Endodermal cell (in vitro differentiated cells): ENCODE data around the gene RMDN3. TPM values are rescaled to one million over a fixed set of nuclear protein-coding genes. Genes with fewer than 3 reads are reported as not detected.

Source experiments
- DNase-seq: peaks from one replicate; pipeline ENCODE4 v3.0.0-alpha.2; 2017
- H3K27ac ChIP-seq: 2 replicates; pipeline ENCODE4 v1.5.1; 2013; ENCODE audit warnings: mild to moderate bottlenecking, low read depth, low read length, moderate library complexity
- H3K27me3 ChIP-seq: 2 replicates; pipeline ENCODE4 v1.6.1; 2013; ENCODE audit warnings: mild to moderate bottlenecking, low read length, moderate library complexity; ENCODE audit not compliant: insufficient read depth, control insufficient read depth, poor library complexity, severe bottlenecking
- H3K36me3 ChIP-seq: 2 replicates; pipeline ENCODE4 v1.7.0; 2013; ENCODE audit warnings: mild to moderate bottlenecking, low read length, moderate library complexity; ENCODE audit not compliant: control insufficient read depth, insufficient read depth
- H3K4me1 ChIP-seq: one replicate; pipeline ENCODE4 v1.7.0; 2013; ENCODE audit warnings: low read length; ENCODE audit not compliant: control insufficient read depth, insufficient read depth
- H3K4me3 ChIP-seq: 2 replicates; pipeline ENCODE4 v1.5.1; 2013; ENCODE audit warnings: mild to moderate bottlenecking, low read length, moderate library complexity
- H3K9ac ChIP-seq: 2 replicates; pipeline ENCODE4 v1.6.1; 2013; ENCODE audit warnings: mild to moderate bottlenecking, low read length, moderate library complexity; ENCODE audit not compliant: poor library complexity, severe bottlenecking; ENCODE audit errors: extremely low read depth
- H3K9me3 ChIP-seq: 2 replicates; pipeline ENCODE4 v1.6.1; 2013; ENCODE audit warnings: mild to moderate bottlenecking, low read length, moderate library complexity; ENCODE audit not compliant: control insufficient read depth
- H3K27ac Mint-ChIP-seq: 2 replicates; pipeline ENCODE4 v1.8.0; 2020; ENCODE audit warnings: mixed read lengths
- H3K27me3 Mint-ChIP-seq: 2 replicates; pipeline ENCODE4 v1.8.0; 2021; ENCODE audit warnings: mild to moderate bottlenecking, mixed read lengths; ENCODE audit not compliant: insufficient read depth
- H3K36me3 Mint-ChIP-seq: 2 replicates; pipeline ENCODE4 v1.8.0; 2020; ENCODE audit warnings: low read depth, mixed read lengths
- H3K4me1 Mint-ChIP-seq: 2 replicates; pipeline ENCODE4 v1.8.0; 2020; ENCODE audit warnings: mixed read lengths
- H3K4me3 Mint-ChIP-seq: 2 replicates; pipeline ENCODE4 v1.8.0; 2020; ENCODE audit warnings: mild to moderate bottlenecking, moderate library complexity, mixed read lengths
- H3K9me3 Mint-ChIP-seq: 2 replicates; pipeline ENCODE4 v1.8.0; 2020; ENCODE audit warnings: mild to moderate bottlenecking, mixed read lengths
- WGBS, 2 experiments: methylation state at CpG; one replicate each; pipeline versions ENCODE4 v1.1.5 to v1.1.7; 2013; ENCODE audit warnings: missing lambda C conversion rate in 2 of 2, mixed read lengths in 1 of 2; ENCODE audit not compliant: insufficient coverage in 1 of 2, insufficient read length in 1 of 2; 5-methylcytosine and 5-hydroxymethylcytosine counted together
- total RNA-seq, 2 donors: library from RNA; stranded (reverse); fragmentation: NEBNext Ultra II Directional in 1 of 2; extraction: Animal tissue kit (Norgen Biotek cat#: 25700) in 1 of 2; gene quantifications; 2 replicates in 1 of 2; 3 replicates in 1 of 2; pipeline ENCODE4 v1.2.1, GENCODE V29; 2021
- TF ChIP-seq, protein P1 (sequence below): fragments of 200-600 bp; sonication (generic); conservative IDR thresholded peaks from 2 replicates; pipeline ENCODE4 v1.5.0; 2021; ENCODE audit warnings: antibody characterized with exemption, mild to moderate bottlenecking

The RMDN3 gene
- total RNA-seq, 2 donors from 2014 or later: 15.7 to 23.5 TPM

GRCh38 chr15:40782609-40783227 is 27.7 kb upstream of the RMDN3 start:
- Histone ChIP-seq H3K9ac (no peak overlapping the region), H3K27me3 (no peaks in the 10 kb centered on the region), H3K9me3 (no peaks in the 10 kb centered on the region), H3K36me3 (peaks cover 13% of the 10 kb centered on the region), H3K27ac (no peak overlapping the region), H3K4me1 (peaks cover 10% of the 10 kb centered on the region), H3K4me3 (no peak overlapping the region)
- Mint-ChIP-seq H3K4me1 (peaks cover 26% of the 10 kb centered on the region), H3K4me3 (no peak overlapping the region), H3K9me3 (no peaks in the 10 kb centered on the region), H3K36me3 (peaks cover 11% of the 10 kb centered on the region), H3K27ac (no peak overlapping the region), H3K27me3 (no peaks in the 10 kb centered on the region)
- WGBS, 2 experiments: 87 to 90% methylated on average over 6 to 8 of the region's 8 CpGs
- peak; percentile 89 for DNase-seq
- TF ChIP-seq, protein P1, sequence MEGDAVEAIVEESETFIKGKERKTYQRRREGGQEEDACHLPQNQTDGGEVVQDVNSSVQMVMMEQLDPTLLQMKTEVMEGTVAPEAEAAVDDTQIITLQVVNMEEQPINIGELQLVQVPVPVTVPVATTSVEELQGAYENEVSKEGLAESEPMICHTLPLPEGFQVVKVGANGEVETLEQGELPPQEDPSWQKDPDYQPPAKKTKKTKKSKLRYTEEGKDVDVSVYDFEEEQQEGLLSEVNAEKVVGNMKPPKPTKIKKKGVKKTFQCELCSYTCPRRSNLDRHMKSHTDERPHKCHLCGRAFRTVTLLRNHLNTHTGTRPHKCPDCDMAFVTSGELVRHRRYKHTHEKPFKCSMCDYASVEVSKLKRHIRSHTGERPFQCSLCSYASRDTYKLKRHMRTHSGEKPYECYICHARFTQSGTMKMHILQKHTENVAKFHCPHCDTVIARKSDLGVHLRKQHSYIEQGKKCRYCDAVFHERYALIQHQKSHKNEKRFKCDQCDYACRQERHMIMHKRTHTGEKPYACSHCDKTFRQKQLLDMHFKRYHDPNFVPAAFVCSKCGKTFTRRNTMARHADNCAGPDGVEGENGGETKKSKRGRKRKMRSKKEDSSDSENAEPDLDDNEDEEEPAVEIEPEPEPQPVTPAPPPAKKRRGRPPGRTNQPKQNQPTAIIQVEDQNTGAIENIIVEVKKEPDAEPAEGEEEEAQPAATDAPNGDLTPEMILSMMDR: peak; percentile 82

GRCh38 chr15:40776537-40777141 is 21.6 kb upstream of the RMDN3 start:
- Mint-ChIP-seq H3K4me1 (no peaks in the 10 kb centered on the region), H3K27me3 (no peaks in the 10 kb centered on the region), H3K27ac (no peak overlapping the region), H3K4me3 (no peak overlapping the region), H3K9me3 (no peaks in the 10 kb centered on the region), H3K36me3 (peaks cover 41% of the 10 kb centered on the region)
- TF ChIP-seq, protein P1: no peak
- peaks cover 27% of the 10 kb centered on the region for H3K36me3 ChIP-seq
- no peaks in the 10 kb centered on the region for H3K4me1 ChIP-seq
- H3K27ac ChIP-seq: no peak overlapping the region
- no peaks in the 10 kb centered on the region for H3K9me3 ChIP-seq
- DNase-seq: no peak
- H3K4me3 ChIP-seq: no peak overlapping the region
- no peak overlapping the region for H3K9ac ChIP-seq
- WGBS, 2 experiments: 88 to 91% methylated on average over 9 to 11 of the region's 11 CpGs
- H3K27me3 ChIP-seq: no peaks in the 10 kb centered on the region

DNA sequence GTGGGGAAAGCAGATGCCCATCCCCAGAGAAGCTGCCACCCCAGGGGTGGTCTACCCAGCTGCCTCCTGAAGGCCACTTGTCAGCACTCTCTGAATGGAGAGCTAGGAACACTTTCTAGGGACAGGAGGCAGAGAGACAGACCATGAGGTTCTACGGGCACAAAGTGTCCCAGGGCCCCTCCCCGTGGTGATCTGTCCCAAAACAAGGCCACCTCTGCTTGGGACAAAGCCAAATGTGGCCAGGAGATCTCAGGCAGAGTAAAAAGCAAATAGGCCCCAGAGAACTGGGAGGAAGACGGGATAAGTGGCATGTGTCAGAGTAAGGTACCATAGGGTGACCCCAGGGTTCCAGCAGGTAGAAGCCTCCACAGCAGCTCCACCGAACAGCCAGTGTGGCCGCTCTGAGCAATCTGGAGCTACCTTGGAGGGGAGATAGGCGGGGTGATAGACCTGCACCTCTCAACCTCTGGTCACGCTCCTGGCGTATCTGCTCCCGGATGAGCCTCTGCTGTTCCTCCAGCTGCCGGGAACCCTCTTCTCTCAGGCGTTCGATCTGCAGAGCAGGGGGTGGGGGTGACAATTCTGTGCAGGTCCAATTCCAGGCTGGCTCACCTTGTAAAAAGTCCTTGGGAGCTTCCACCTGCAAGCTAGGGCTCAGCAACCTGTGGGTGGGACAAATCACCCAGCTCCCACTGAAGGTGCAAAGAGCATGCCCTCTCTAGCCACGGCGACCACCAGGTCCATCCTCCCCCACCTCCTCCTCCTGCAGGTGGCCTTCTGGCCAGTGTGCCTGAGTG is 20.9 kb upstream of the RMDN3 start:
- Histone ChIP-seq H3K27me3 (no peaks in the 10 kb centered on the region), H3K27ac (no peak overlapping the region), H3K9me3 (no peaks in the 10 kb centered on the region), H3K4me1 (no peaks in the 10 kb centered on the region), H3K4me3 (no peak overlapping the region), H3K9ac (no peak overlapping the region), H3K36me3 (peaks cover 27% of the 10 kb centered on the region)
- Mint-ChIP-seq H3K27me3 (no peaks in the 10 kb centered on the region), H3K9me3 (no peaks in the 10 kb centered on the region), H3K36me3 (peaks cover 41% of the 10 kb centered on the region), H3K4me3 (no peak overlapping the region), H3K27ac (no peak overlapping the region), H3K4me1 (no peaks in the 10 kb centered on the region)
- WGBS, 2 experiments: 92 to 96% methylated on average over 13 to 14 of the region's 14 CpGs
- TF ChIP-seq, protein P1: no peak
- DNase-seq: no peak
